ENCODE results near the gene CHCT1.
A peak's percentile ranks its signal among the peaks of the same experiment; 100 is the strongest.

CHCT1 gene

GRCh38 chr17:60435244-60436167 lies 13.2 kb downstream of the CHCT1 start:
- peak; percentile 56 for DNase-seq (ENCODE audit: low read depth)
- no peak overlapping the region for H3K4me3 ChIP-seq (ENCODE audit: low read depth, low read length)

- H3K4me3 ChIP-seq (ENCODE audit: low read depth, low read length) = no peak overlapping the region
- no peak for DNase-seq (ENCODE audit: low read depth)
Measured at GRCh38 chr17:60436676-60437075, 14.4 kb downstream of the CHCT1 start.

DNA sequence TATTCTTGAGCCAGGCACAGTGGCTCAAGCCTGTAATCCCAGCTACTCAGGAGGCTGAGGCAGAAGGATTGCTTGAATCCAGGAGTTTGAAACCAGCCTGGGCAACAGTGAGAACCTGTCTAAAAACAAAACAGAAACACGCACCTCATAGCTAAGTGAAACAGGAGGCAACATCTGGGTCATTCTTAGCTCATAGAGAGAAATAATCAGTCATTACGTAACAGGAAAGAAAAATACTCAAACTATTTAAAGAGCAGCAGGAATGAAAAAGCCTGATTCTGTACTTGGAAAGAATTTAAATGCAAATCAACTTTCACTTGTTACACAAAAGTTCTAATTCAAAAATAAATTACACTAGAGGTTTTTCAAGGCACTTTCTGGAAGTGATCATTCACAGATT lies 17.2 kb downstream of the CHCT1 start:
- no peak overlapping the region for H3K4me3 ChIP-seq (ENCODE audit: low read depth, low read length)
- no peak for DNase-seq (ENCODE audit: low read depth)

- H3K4me3 ChIP-seq (ENCODE audit: low read depth, low read length) = no peak overlapping the region
- no peak for DNase-seq (ENCODE audit: low read depth)
Measured at GRCh38 chr17:60442271-60443173, 20.2 kb downstream of the CHCT1 start.

GRCh38 chr17:60443713-60444112 lies 21.4 kb downstream of the CHCT1 start:
- no peak overlapping the region for H3K4me3 ChIP-seq (ENCODE audit: low read depth, low read length)
- no peak for DNase-seq (ENCODE audit: low read depth)

DNA sequence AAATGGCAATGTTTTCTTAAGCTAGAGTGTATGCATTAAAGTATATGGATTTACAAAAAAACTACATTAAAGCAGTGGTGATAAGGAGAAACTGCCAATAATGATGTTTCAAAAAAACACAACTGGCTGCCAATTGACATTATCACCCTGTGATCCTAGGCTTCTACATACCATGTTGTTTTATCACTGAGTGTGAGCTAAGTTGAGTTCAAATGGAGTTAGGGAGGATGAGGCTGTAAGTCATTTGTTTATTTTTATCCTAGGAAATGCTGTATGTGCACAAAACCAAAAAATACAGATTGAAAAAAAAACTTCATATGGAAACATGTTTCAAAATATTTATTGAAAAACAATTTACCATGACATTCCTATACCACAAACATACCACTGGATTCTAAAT lies 22.9 kb downstream of the CHCT1 start:
- H3K4me3 ChIP-seq (ENCODE audit: low read depth, low read length) = no peak overlapping the region
- DNase-seq (ENCODE audit: low read depth) = no peak

- DNase-seq (ENCODE audit: low read depth) = no peak
Measured at GRCh38 chr17:60447375-60447774, 25.1 kb downstream of the CHCT1 start.

DNA sequence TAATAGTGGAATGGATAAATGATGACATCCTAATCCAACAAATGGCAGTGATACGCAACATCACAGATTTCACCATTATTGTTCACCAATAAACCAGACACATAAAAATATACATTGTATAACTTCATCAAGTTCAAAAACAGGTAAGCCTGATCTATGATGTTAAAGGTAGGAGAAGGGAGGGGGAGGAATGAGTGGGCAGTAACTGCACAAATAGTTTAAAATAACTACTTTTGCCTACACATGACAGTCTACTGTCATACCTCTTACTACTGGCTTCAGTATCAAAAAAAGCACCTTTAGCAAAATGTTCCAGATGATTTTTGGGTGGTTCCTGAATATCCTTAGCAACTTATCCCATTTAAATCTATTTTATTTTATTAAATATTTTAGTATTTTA lies 28.8 kb downstream of the CHCT1 start:
- no peak overlapping the region for H3K4me3 ChIP-seq (ENCODE audit: low read depth, low read length)
- no peak for DNase-seq (ENCODE audit: low read depth)

More at GRCh38 chr17:60447375-60447774, 25.1 kb downstream of the CHCT1 start:
- H3K4me3 ChIP-seq (ENCODE audit: low read depth, low read length) = no peak overlapping the region

- DNase-seq (ENCODE audit: low read depth) = no peak
- H3K4me3 ChIP-seq (ENCODE audit: low read depth, low read length) = no peak overlapping the region
Measured at GRCh38 chr17:60451965-60452364, 29.7 kb downstream of the CHCT1 start.

DNA sequence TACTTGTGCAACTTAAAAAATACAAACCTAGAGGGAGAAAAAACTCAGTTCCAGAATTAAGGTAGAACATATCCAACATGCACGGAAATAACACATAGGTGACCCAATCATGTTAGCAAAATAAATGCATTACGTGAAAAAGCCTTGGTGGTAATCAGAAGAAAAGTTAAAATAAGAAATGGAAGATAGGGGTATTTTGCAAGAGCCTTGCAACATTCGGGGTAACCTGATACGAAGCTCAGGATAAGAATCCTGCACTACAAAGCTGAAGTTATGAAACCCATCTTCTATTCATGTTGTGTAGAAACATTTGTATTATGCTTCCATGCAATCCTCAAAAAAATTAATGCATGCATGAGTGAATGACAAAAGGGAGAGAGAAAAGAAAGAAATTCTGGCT lies 33.1 kb downstream of the CHCT1 start:
- no peak for DNase-seq (ENCODE audit: low read depth)
- no peak overlapping the region for H3K4me3 ChIP-seq (ENCODE audit: low read depth, low read length)

DNA sequence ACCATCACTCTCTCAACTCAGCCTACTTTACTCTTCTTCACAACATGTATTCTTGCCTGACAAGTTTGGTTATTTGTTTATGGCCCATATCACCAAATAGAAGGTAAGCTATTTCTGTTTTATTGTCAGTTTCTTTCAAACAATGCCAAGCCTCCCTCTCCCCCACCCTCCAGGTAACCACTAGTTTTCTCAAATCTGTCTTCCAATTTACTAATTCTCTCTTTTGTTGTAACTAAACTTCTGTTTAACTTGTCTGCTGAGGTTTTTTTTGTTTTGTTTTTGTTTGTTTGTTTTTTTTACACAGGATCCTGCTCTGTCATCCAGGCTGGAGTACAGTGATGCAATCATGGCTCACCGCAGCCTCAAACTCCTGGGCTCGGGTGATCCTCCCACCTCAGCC lies 34.9 kb downstream of the CHCT1 start:
- no peak for DNase-seq (ENCODE audit: low read depth)
- H3K4me3 ChIP-seq (ENCODE audit: low read depth, low read length) = no peak overlapping the region

- no peak overlapping the region for H3K4me3 ChIP-seq (ENCODE audit: low read depth, low read length)
- no peak for DNase-seq (ENCODE audit: low read depth)
Measured at GRCh38 chr17:60461584-60461983, 39.3 kb downstream of the CHCT1 start.

GRCh38 chr17:60463157-60463835 lies 41.0 kb downstream of the CHCT1 start:
- no peak overlapping the region for H3K4me3 ChIP-seq (ENCODE audit: low read depth, low read length)
- DNase-seq (ENCODE audit: low read depth) = no peak

GRCh38 chr17:60464343-60464742 lies 42.1 kb downstream of the CHCT1 start:
- DNase-seq (ENCODE audit: low read depth) = no peak
- H3K4me3 ChIP-seq (ENCODE audit: low read depth, low read length) = no peak overlapping the region

- H3K4me3 ChIP-seq (ENCODE audit: low read depth, low read length) = no peak overlapping the region
- DNase-seq (ENCODE audit: low read depth) = no peak
Measured at GRCh38 chr17:60468371-60468770, 46.1 kb downstream of the CHCT1 start.

DNA sequence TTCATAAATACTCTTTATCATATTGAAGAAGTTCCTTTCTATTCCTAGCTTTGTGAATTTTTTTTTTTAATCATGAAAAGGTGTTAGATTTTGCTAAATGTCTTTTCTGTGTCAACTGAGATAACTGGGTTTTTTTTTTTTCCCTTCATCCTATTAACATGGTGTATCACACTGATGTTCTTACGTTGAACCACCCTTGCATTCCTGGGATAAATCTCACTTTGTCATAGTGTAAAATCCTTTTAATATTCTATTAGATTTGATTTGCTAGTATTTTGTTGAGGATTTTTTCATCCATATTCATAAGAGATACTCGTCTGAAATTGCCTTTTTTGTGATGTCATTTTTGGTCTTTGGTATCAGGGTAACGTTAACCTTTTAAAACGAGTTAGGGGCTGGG lies 49.2 kb downstream of the CHCT1 start:
- no peak for DNase-seq (ENCODE audit: low read depth)
- no peak overlapping the region for H3K4me3 ChIP-seq (ENCODE audit: low read depth, low read length)

DNA sequence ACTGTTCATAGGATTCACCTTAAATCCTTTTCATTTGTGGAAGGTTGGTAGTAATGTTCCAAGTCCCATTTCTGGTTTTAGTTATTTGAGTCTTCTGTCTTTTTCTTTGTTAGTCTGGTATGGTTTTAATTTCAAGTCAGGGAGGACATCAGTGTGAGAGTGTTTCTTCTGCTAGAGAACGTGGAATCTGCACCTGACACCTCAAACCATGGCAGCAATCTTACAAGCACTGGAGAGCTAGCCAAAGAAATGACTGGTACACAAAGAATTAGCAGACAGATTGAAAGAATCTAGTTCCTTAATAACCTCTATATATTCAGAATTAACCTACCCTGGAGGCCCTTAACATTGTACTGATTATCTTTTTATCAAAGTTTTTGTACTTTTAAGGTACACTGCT lies 50.2 kb downstream of the CHCT1 start:
- H3K4me3 ChIP-seq (ENCODE audit: low read depth, low read length) = no peak overlapping the region
- DNase-seq (ENCODE audit: low read depth) = no peak

DNA sequence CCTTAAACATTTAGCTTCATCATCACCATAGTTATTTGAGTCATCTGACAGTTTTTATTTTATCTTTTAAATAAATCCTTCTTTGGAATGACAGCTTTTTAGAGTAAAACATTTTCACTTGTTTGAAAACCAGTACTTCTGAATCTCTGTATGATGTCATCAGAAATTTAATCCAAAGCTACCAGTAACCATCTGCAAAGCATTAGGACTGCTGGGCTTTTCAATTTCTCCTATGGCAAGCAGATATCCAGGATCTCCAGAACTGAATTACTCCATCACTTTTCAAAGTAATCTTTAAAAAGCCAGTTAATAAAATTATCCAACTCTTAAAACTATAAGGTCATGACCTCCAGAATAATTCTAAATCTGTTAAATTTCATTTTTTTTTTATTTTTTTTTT lies 51.5 kb downstream of the CHCT1 start:
- DNase-seq (ENCODE audit: low read depth) = no peak
- H3K4me3 ChIP-seq (ENCODE audit: low read depth, low read length) = no peak overlapping the region

Data from skeletal muscle cell (primary cell).